ENCODE results near the gene SLX4IP. TPM values are rescaled to one million over a fixed set of nuclear protein-coding genes. Genes with fewer than 3 reads are reported as not detected.
A peak's percentile ranks its signal among the peaks of the same experiment; 100 is the strongest.

Gene SLX4IP
- total and polyA plus RNA-seq, 7 donors = 0.20 to 1.9 (median 0.86) TPM

GRCh38 chr20:10502098-10502526, 67.0 kb downstream of the SLX4IP start:
- 90 to 93% (median 92%) methylated on average over 5 of the region's 5 CpGs for WGBS, 3 donors
- H3K4me3 ChIP-seq = no peak overlapping the region
- H3K9me3 ChIP-seq = no peaks in the 10 kb centered on the region
- no peak overlapping the region for H3K27ac ChIP-seq
- intact Hi-C loops (cut with DNase I) = no loop called here
- peaks cover 20% of the 10 kb centered on the region for H3K4me1 ChIP-seq
- H3K27me3 ChIP-seq (ENCODE audit: insufficient read depth in 3 of 3, low read length in 2 of 3) = no peaks in the 10 kb centered on the region
- ATAC-seq (no peak), DNase-seq (no peak)
- no peak for TF ChIP-seq CTCF (IDR thresholded peaks at IDR 0.05)
- H3K36me3 ChIP-seq (ENCODE audit: insufficient read depth in 1 of 2, low read depth in 1 of 2) = no peaks in the 10 kb centered on the region

GRCh38 chr20:10504608-10504993, 69.5 kb downstream of the SLX4IP start:
- no peak for TF ChIP-seq CTCF (IDR thresholded peaks at IDR 0.05)
- intact Hi-C loops (cut with DNase I) = no loop called here
- Histone ChIP-seq H3K4me3 (no peak overlapping the region), H3K36me3 (ENCODE audit: insufficient read depth in 1 of 2, low read depth in 1 of 2) (no peaks in the 10 kb centered on the region), H3K27ac (peak overlapping the region; percentile 34), H3K27me3 (ENCODE audit: insufficient read depth in 3 of 3, low read length in 2 of 3) (no peaks in the 10 kb centered on the region), H3K4me1 (peaks cover 38% of the 10 kb centered on the region), H3K9me3 (no peaks in the 10 kb centered on the region)
- WGBS, 3 donors = 84 to 90% (median 89%) methylated on average over 7 of the region's 7 CpGs
- ATAC-seq (no peak), DNase-seq (no peak)

- WGBS, 3 donors = 24 to 42% (median 27%) methylated on average over 5 of the region's 5 CpGs
- peak; percentile 59 to 86 (median 74) for ATAC-seq
- intact Hi-C loops (cut with DNase I) = no loop called here
- H3K4me1 ChIP-seq = peaks cover 38% of the 10 kb centered on the region
- no peak overlapping the region for H3K4me3 ChIP-seq
- no peaks in the 10 kb centered on the region for H3K9me3 ChIP-seq
- no peaks in the 10 kb centered on the region for H3K27me3 ChIP-seq (ENCODE audit: insufficient read depth in 3 of 3, low read length in 2 of 3)
- peak; percentile 35 to 56 for DNase-seq
- TF ChIP-seq CTCF (IDR thresholded peaks at IDR 0.05) = no peak
- peak overlapping the region; percentile 34 for H3K27ac ChIP-seq
- H3K36me3 ChIP-seq (ENCODE audit: insufficient read depth in 1 of 2, low read depth in 1 of 2) = no peaks in the 10 kb centered on the region
Measured at GRCh38 chr20:10504994-10505730, 70.1 kb downstream of the SLX4IP start.

GRCh38 chr20:10505827-10506226, 70.7 kb downstream of the SLX4IP start:
- H3K4me1 ChIP-seq = peaks cover 41% of the 10 kb centered on the region
- no peaks in the 10 kb centered on the region for H3K36me3 ChIP-seq (ENCODE audit: insufficient read depth in 1 of 2, low read depth in 1 of 2)
- intact Hi-C loops (cut with DNase I) = no loop called here
- H3K4me3 ChIP-seq = no peak overlapping the region
- peak overlapping the region; percentile 34 for H3K27ac ChIP-seq
- WGBS, 3 donors = 41 to 63% (median 50%) methylated on average over 2 of the region's 2 CpGs
- H3K27me3 ChIP-seq (ENCODE audit: insufficient read depth in 3 of 3, low read length in 2 of 3) = no peaks in the 10 kb centered on the region
- H3K9me3 ChIP-seq = no peaks in the 10 kb centered on the region
- no peak for DNase-seq
- TF ChIP-seq CTCF (IDR thresholded peaks at IDR 0.05) = no peak
- ATAC-seq = peak in 1 of 4 donors; percentile 28

- Histone ChIP-seq H3K9me3 (no peaks in the 10 kb centered on the region), H3K36me3 (ENCODE audit: insufficient read depth in 1 of 2, low read depth in 1 of 2) (no peaks in the 10 kb centered on the region), H3K4me1 (peaks cover 47% of the 10 kb centered on the region), H3K4me3 (no peak overlapping the region), H3K27me3 (ENCODE audit: insufficient read depth in 3 of 3, low read length in 2 of 3) (no peaks in the 10 kb centered on the region), H3K27ac (no peak overlapping the region)
- 93 to 94% (median 94%) methylated on average over 4 of the region's 4 CpGs for WGBS, 3 donors
- no peak for DNase-seq
- no peak for ATAC-seq
- TF ChIP-seq CTCF (IDR thresholded peaks at IDR 0.05) = no peak
- intact Hi-C loops (cut with DNase I) = no loop called here
Measured at GRCh38 chr20:10507052-10507451, 71.9 kb downstream of the SLX4IP start.
